GM18867 (cell line): ENCODE results near the gene PAQR3.
A peak's percentile ranks its signal among the peaks of the same experiment; 100 is the strongest.

Source experiments
- ATAC-seq: cut with Tn5 transposase; IDR thresholded peaks from one replicate; pipeline ENCODE4 v1.9.1; 2021; ENCODE audit warnings: mild to moderate bottlenecking, moderate library complexity; ENCODE audit not compliant: unreplicated experiment

Gene PAQR3, protein sequence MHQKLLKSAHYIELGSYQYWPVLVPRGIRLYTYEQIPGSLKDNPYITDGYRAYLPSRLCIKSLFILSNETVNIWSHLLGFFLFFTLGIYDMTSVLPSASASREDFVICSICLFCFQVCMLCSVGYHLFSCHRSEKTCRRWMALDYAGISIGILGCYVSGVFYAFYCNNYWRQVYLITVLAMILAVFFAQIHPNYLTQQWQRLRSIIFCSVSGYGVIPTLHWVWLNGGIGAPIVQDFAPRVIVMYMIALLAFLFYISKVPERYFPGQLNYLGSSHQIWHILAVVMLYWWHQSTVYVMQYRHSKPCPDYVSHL

DNA sequence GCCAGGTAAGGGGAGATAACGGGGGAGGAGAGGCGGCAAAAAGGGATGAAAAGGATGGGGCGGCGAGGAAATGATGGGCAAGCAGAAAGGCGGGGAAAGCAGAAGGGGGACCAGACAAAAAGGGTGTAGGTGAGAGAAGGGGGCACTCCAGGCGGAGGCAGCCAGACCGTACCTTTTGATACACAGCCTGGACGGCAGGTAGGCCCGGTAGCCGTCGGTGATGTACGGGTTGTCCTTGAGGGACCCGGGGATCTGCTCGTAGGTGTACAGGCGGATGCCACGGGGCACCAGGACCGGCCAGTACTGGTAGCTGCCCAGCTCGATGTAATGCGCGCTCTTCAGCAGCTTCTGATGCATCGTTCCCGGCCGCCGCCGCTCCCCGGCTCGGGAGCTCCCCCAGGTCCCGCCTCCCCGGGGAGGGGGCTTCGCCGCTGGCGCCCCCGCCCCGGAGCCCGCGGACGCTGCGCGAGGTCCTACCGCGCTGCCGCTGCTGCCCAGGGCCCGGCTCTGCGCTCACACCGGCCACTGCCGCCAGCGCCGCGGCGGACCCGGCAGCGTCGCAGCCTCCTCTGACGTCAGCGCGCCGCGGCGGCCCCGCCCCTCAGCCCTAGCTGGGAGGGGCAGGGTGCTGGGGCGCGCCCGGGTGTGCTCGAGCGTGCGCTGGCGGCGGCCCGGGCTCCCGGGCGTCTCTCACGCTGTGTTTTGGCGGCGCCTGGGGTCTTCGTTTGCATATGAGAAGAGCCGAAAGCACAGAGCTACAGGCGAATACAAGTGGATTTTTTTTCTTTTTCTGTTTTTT lies at the start of gene PAQR3:
Gene PAQR3, minus strand, starts transcription at position 571 of the 799 bp plus-strand sequence. Its CDS starts 214 bp downstream, at position 357.
- peak; percentile 98 for ATAC-seq

DNA sequence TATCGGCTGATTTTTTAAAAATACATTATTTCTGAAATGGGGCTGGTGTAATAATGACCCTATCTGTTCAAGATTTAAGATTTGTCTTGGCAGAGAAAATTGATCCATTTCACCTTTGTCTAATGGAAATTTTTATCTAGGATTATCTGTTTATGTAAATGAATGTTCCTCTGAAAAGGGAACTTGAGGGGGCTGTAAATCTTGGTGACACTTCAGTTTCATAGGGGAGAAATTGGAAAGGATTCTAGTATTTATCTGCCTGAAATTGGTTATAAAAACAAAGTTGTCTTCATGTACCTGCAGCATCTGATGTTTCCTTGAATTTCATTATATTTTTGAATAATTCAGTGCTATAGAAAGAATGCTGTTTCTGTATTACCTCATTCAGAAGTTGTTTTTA lies 48.4 kb upstream of the PAQR3 start:
- no peak for ATAC-seq

DNA sequence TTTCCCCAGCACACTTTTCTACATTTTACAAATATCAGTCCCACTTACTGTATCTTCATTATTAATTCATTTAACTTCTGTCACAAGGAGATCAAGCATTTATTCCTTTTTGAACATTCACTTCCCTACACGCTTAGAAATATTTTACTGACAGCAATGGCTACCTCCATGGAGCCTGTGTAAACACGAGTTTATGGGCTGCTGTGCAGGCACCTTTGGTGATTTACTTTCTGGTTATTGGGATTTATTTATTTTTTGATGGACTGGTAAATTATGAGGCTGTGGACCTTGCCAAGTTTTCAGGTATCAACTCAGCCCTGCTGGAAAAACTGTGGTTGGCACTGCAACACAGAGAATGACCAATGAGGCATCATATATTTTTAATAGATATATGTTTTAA lies 45.4 kb upstream of the PAQR3 start:
- ATAC-seq, result no peak

DNA sequence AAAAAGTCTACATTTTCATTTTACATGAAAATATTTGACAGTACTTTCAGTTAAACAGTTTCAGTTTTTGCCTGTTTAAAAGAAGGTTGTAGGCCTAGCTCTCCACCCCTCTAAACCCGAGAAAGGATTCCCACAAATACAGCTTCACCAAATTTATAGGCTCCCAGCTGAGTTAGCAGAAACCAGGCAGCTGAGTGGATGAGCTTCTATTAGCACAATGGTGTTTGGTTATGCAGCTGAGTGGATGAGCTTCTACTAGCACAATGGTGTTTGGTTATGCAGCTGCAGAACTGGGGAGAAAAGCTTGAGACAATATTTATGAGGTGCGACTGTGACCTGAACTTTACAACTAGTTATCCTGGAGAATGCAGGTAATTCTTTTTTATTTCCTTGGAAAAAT lies 36.6 kb upstream of the PAQR3 start:
- ATAC-seq, result no peak

GRCh38 chr4:78971776-78972175 lies 32.5 kb upstream of the PAQR3 start:
- no peak for ATAC-seq

DNA sequence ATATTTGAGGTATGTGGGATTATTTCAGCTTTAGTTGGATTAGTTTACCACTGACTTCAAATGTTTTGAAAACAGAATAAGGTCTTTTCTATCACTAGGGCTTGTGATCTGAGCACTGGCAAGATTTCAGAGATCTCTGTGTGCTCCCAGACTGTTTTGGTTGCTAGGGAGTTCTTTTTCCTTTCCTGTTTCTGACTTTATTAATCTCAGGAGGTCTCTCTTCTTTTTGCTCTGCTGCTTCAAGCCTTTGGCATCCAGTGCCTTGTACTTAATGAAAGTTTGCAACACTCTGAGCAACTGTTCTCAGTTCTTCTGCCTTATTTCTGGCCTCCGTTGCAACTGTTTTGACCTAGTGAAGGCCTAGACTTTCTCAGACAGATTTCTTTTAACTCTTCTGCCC lies 32.1 kb upstream of the PAQR3 start:
- no peak for ATAC-seq

DNA sequence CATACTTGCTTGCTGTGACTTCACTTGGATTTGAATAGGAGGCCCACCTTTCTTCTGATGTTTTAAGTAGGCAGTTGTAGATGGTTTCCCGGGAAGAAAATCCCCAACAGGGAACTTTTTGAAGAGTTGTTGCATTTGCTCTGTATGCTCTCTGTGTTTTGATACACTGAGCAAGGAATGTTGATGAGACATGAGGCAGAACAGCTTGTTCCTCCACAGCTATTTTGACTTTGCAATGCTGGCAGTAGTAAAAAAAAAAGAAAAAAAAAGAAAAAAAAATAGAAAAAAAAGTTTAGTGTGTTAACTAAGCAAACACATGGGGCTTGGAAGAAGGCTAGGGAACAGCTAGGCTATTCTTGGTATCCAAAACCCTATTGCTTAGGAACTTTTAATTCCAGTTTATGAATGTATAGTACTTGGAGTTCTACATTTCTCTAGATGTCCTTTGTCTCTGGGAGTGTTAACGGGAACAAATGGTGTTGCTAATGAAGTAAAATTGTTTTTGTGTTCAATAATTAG lies 23.4 kb upstream of the PAQR3 start:
- no peak for ATAC-seq

DNA sequence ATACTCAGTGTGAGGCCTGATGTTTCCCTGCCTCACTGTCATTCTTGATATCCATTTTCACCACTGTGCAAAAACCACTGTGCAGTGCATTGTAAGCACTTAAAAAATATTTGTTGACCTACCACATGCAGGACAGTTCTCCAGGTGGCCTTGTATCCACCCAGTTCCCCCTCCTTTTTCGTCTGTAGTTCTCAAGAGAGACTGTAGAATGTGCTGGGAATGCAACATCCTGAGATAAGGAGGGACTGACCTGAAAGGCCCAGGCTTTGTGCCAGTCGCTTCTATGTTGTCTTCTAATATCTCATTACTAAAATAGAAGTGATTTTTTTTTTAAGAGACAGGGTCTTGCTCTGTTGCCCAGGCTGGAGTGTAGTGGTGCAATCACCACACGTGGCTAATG lies 21.7 kb upstream of the PAQR3 start:
- ATAC-seq, result no peak

GRCh38 chr4:78956975-78957374 lies 17.7 kb upstream of the PAQR3 start:
- ATAC-seq, result no peak

DNA sequence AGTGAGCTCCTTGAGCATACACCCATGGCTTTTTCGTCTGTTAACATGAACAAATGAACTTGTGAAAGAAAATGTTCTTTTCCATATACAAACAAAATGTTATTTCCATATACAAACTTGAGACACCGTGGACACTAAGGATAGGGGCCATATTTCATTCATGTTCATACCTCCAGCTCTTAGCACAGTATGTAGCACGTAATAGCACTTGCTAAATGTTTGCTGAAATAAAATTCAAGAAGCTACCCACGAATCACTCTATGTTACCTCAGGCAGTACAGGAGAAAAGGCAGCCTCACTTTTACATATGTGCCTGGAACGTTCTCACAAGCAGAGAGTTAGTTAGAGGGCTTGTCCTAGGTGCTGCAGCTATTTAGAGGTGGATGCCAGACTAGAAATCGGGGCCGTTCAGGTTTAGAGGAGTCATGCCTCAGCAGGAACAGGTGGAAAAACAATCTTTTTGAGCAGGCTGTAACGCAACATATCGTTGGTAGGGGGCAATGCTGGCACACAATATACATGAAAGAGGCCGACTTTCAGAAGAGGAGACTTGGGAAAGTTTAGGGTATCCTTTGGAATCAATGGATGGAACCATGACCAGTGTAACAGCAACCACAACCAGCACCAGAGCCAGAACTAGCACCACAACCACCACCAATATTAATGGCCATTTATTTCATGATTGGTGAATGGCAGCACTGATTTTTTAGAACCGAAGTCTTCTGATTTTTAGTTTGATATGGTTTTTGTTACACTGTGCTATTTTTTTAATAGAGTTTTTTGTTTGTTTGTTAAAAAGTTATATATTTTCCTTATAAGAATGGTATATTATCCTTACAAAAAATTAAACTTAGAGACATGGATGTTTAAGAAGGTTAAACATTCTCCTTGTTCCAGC lies 14.8 kb upstream of the PAQR3 start:
- no peak for ATAC-seq

DNA sequence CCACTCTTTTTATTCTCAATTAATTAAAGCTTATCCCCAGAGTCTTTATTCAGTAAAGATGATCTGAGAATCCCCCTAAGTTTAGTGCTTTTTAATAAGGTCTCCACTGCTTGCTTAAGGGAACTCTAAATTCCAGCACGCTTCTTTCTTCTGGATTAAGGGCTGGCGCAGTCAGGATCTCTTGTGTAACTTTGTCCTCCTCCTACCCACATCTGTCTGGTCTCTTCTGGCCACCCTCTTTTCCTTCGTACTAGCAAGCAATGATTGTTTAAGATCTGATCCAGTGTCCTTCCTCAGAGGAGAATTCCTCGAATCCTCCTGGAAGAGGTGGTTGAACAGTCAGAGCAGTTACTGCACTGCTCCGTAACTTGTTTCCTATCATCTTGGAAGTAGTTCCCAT lies 14.0 kb upstream of the PAQR3 start:
- ATAC-seq, result no peak

GRCh38 chr4:78951862-78952472 lies 12.7 kb upstream of the PAQR3 start:
- ATAC-seq, result peak; percentile 82

DNA sequence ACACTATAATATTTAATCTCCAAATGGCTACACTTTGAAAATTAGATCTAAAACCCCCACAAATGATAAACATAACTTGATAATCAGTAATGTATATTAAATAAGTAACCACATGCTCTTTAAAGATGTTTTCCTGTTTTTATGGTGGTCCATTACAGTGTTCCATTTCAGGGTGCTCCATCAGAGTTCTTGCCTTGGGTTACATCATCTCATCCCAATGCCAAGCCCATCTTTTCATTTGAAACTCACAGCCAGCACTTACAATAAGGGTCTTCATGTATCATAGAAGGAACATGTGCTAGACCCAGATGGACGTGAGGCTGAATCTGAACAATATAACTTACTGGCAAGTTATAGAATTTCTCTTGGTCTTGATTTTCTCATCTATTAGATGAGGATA lies 10.5 kb upstream of the PAQR3 start:
- ATAC-seq, result no peak

DNA sequence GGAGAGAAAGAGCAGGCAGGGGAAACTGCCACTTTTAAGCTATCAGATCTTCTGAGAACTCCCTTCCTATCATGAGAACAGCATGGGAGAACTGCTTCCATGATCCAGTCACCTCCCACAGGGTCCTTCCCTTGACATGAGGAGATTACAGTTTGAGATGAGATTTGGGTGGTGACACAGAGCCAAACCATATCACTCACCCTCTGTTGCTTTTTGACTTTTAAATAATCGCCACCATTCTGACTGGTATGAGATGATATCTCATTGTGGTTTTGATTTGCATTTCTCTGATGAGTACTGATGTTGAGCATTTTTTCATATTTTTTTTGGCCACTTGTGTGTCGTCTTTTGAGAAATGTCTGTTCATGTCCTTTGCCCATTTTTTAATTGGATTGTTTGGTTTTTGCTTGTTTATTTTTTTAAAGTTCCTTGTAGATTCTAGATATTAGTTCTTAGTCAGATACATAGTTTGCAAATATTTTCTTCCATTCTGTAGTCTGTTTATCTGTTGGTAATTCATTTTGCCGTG lies 6.5 kb upstream of the PAQR3 start:
- ATAC-seq, result no peak

GRCh38 chr4:78944381-78944780 lies 5.1 kb upstream of the PAQR3 start:
- no peak for ATAC-seq

- ATAC-seq, result no peak
Observed at GRCh38 chr4:78940752-78941151, 1.5 kb upstream of the PAQR3 start.

- ATAC-seq, result peak; percentile 17
Observed at GRCh38 chr4:78939667-78940008, 400 bp upstream of the PAQR3 start.

- no peak for ATAC-seq
Observed at GRCh38 chr4:78938474-78938867, 767 bp downstream of the PAQR3 start.

DNA sequence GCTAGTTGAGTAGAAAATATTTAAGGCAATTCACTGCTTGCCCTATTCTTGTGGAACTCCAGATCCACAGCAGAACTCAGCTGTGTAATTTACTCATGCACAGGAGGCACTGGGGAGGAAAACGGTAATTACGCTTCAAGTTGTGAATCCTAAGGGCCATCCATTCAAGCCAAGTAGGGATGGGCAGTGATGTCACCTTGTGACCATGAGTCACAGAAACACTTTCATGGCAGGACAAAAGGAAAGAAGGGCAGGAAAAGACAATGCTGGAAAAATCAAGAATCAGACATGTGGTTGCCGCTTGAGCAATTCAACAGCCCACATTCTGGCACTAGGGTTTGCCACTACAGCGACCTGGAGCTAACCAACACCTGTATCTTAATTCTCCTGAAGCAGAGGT lies 1.4 kb downstream of the PAQR3 start:
- no peak for ATAC-seq

- no peak for ATAC-seq
Observed at GRCh38 chr4:78936989-78937388, 2.2 kb downstream of the PAQR3 start.
